SH-SY5Y (cell line): Measurements from ENCODE around the gene RGS12.

Experiments used
- GATA2 ChIP-seq: IDR thresholded peaks from 2 replicates; pipeline ENCODE4 v1.6.1; 2011; ENCODE audit warnings: mild to moderate bottlenecking, low read depth, low read length
- GATA3 ChIP-seq: IDR thresholded peaks from 2 replicates; pipeline ENCODE4 v1.6.1; 2011; ENCODE audit warnings: low read depth, mild to moderate bottlenecking, low read length, moderate library complexity

The RGS12 gene, protein sequence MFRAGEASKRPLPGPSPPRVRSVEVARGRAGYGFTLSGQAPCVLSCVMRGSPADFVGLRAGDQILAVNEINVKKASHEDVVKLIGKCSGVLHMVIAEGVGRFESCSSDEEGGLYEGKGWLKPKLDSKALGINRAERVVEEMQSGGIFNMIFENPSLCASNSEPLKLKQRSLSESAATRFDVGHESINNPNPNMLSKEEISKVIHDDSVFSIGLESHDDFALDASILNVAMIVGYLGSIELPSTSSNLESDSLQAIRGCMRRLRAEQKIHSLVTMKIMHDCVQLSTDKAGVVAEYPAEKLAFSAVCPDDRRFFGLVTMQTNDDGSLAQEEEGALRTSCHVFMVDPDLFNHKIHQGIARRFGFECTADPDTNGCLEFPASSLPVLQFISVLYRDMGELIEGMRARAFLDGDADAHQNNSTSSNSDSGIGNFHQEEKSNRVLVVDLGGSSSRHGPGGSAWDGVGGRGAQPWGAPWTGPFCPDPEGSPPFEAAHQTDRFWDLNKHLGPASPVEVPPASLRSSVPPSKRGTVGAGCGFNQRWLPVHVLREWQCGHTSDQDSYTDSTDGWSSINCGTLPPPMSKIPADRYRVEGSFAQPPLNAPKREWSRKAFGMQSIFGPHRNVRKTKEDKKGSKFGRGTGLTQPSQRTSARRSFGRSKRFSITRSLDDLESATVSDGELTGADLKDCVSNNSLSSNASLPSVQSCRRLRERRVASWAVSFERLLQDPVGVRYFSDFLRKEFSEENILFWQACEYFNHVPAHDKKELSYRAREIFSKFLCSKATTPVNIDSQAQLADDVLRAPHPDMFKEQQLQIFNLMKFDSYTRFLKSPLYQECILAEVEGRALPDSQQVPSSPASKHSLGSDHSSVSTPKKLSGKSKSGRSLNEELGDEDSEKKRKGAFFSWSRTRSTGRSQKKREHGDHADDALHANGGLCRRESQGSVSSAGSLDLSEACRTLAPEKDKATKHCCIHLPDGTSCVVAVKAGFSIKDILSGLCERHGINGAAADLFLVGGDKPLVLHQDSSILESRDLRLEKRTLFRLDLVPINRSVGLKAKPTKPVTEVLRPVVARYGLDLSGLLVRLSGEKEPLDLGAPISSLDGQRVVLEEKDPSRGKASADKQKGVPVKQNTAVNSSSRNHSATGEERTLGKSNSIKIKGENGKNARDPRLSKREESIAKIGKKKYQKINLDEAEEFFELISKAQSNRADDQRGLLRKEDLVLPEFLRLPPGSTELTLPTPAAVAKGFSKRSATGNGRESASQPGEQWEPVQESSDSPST (N-terminal part only)

DNA sequence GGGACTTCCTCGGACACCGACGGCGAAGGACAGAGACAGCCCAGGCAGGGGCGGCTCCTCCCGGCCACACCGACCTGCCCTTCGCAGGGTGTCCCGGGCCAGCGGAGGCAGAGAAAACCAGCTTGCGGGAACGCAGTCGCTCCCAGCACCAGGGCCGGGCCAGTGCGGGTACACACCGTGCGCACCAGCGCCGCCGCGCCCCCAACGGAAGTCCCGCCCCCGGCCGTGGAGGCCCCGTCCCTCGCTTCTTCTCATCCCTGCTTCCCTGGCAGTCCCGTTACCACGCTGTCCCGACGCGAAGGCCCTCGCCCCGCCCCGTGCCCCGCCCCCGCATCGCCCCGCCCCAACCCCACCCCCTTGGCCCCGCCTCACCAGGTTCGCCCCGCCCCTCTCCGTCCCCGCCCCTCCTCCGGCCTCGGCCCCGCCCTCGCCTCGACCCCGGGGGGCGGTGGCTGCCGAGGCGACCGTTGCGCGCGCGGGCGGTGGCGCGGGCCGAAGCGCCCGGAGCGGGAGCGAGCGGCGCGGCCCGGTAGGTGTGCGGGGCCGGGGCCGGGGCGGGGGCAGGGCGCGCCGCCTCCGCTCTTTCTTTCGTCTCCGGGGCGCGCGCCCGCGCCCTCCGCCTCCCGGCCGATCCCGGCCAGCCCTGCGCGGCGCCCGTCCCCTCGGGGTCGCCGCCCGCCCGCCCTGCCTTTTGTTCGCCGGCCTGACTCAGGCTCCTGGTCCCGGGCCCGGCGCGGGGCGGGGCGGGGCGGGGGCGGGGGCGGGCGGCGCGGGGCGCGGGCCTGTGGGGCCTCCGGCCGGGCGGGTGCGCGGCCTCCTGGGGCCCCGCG, at the start of gene RGS12:
Gene RGS12, plus strand, starts transcription at position 451 of the 830 bp plus-strand sequence. CDS start 23,150 bp downstream, outside the sequence.
- no peak for TF ChIP-seq GATA2
- no peak for TF ChIP-seq GATA3

DNA sequence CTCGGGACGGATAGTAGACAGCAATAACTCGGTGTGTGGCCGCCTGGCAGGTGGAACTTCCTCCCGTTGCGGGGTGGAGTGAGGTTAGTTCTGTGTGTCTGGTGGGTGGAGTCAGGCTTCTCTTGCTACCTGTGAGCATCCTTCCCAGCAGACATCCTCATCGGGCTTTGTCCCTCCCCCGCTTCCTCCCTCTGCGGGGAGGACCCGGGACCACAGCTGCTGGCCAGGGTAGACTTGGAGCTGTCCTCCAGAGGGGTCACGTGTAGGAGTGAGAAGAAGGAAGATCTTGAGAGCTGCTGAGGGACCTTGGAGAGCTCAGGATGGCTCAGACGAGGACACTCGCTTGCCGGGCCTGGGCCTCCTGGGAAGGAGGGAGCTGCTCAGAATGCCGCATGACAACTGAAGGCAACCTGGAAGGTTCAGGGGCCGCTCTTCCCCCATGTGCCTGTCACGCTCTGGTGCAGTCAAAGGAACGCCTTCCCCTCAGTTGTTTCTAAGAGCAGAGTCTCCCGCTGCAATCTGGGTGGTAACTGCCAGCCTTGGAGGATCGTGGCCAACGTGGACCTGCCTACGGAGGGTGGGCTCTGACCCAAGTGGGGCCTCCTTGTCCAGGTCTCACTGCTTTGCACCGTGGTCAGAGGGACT, 49.6 kb upstream of the RGS12 start:
- TF ChIP-seq GATA3 (no peak), GATA2 (no peak)

DNA sequence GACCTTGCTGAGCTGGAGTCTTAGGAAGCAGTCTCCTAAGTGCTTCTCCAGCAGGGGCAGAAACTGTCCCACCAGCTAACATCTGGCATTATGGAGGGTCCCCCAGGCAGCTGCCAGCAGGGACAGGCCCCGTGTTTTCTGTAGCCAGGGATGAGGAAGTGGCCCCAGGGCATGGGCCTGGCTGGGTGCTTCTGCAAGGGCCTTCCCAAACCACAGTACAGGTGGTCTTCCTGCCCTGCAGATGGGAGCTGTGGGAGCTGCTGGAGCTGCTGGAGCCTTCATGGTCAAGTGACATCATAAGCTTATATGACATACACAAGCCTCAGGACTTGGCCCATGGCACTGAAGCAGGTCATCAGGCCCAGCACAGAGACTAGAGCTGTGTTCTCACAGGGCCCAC, 48.8 kb upstream of the RGS12 start:
- TF ChIP-seq GATA3 (no peak), GATA2 (no peak)

DNA sequence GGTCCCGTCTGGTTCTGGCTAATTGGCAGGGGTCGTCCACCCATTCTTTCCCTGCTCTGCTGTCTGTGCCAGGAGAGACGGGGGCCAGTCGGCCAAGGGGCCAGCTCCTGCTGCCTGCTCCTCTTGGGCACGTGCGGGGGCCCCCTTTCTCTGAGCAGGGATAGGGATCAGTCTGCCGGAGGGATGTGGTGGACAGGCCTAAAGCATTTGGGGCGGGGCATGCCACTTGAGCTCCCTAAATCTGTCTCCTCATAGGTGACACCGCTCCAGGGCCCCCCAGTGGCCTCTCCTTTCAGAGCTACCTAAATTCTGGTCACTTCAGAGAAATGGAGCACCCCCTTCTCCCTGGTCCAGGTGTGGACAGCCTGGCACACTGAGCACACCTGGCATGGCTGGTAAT, 48.1 kb upstream of the RGS12 start:
- TF ChIP-seq GATA3 (no peak), GATA2 (no peak)

DNA sequence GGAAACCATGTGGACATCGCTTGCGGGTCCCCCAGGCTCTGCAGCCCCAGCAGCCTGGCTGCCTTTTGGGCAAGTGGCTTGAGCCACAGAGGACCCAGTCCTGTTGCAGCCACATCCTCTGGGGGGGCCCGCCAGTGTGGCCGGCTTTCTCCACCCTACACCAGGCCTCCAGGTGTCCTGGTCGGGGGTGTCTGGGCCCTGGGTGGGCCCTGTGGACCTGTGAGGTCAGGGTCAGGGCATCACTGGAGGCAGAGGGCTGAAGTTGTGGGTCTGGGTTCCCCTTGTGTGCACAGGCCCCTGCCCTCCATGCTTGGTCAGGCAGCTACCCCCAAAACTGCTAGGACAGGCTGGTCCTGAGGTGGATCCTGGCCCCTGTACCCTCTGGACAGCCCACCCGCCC, 47.1 kb upstream of the RGS12 start:
- no peak for TF ChIP-seq GATA2
- TF ChIP-seq GATA3 = no peak

DNA sequence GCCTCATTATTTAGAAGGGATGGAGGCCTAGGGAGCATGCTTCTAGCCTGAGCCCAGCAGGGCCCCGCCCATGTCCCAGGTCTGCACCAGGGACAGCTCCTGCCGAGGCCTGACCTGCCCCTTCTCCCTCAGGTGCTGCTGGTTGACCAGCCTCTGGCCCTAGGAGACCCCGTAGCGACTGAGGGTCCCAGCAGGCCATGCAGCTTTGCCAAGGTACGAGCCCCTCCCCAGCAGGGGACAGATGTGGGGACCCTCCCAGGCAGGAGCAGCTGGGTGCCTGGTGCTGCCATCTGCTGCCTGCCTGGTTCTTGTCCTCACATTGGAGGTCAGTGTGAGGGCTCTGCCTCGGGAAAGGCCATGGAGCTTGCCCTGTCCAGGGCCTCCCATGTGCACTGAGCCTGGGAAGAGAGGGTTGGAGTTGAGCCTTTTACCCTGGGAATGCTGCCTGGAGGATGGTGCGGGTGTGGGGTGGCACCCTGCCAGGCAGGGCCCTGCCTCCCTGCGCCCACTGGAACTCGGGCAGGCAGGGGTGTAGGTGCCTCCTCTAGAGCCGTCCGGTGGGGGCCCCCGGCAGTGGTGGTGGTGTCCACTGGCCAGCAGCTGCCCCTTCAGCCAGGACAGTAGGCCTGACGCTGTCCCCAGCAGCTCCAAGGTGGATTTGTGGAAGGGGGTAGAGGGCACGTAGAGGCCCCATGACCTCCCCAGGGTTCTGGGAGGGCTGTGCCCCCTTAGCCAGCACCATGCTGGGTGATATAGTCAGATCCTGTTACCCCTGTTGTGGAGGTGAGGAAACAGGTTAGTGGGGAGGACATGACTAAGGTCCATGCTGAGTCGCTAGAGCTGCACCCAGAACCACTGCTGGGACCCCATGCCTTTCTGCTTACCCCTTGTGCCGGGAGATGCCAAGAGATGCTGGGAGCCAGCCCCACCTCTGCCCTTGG, 46.1 kb upstream of the RGS12 start:
- no peak for TF ChIP-seq GATA3
- no peak for TF ChIP-seq GATA2

DNA sequence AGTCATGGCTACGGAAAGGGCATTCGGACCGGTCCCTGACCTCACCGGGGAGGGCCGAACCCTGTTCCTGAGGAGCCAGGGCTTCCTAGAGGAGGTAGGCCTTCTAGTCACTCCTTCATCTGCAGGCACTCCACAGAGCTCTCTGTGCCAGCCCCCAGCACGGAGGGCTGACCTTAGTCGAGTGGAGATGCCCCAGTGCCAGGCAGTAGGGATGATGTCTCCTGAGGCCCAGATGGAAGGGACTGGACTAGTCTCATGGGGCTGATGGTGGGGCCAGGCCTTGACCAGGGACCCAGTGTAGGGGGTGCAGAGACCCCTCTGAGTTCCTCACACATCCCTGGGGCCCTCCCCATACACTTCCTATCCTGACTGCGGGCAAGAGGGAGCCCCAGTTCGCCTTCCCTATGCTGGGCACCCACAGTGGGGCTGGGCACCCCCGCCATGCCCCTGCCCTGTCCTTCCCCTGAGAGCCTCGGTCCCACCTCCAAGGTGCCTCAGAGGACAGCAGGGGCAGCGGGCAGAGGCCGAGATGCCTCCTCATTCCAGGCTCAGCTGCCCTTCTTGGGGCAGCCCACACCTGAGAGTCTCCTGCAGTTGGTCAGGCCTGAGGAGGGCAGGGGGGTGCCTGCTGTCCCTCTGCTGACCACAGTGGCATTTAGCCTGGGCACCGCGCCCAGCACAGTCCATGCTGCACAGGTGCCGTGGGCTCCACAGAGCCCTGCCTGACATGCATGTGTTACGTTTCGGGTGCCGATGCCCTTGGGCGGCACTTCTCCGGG, 45.2 kb upstream of the RGS12 start:
- TF ChIP-seq GATA3 (no peak), GATA2 (no peak)

DNA sequence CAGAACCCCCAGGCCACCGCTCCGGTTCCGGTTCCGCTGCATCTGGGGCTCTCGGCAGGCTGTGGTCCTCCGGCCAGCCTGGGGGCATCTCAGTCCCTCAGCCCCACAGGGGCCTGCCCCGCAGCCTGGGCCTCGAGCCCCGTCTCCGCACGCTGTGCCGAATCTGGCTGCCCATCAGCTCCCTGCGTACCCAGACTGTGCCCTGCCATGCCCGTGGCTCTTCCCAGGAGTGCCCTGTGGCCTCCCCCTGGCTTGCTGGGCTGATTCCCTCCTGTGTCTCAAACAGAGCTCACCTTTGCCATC, 44.7 kb upstream of the RGS12 start:
- no peak for TF ChIP-seq GATA3
- TF ChIP-seq GATA2 = no peak

DNA sequence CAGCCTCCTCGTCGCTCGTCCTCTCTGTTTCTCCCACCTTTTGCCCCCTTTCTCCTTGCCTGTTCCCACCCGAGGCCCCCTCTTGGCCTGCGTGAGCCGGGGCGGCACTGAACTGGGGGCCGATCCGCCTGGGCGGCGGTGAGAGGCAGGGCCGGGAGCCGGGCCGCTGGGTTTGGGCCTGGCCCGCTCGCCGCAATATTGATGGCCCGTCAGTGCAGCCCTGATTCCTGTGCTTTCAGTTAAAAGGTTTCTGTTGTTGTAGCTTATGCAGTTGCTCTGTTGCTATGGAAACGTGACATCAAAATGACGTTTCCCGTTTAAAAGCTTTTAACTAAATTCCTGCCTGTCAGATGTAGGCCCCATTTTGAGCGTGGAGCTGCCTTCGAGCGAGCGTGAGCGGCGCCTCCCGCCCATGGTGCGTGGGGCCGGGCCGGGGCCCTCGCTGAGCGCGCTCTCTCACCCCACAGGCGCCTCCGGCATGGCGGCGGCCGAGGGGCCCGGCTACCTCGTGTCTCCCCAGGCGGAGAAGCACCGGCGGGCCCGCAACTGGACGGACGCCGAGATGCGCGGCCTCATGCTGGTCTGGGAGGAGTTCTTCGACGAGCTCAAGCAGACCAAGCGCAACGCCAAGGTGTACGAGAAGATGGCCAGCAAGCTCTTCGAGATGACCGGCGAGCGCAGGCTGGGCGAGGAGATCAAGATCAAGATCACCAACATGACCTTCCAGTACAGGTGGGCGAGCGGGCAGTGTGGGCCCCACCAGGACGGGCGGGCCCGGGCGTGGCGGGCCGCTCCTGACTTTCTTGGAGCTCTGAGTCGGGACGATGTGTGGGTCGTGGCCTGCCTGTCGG, 43.8 kb upstream of the RGS12 start, which contains the start of gene MSANTD1:
Gene MSANTD1, plus strand, starts transcription at position 349 of the 851 bp plus-strand sequence. Its CDS starts 64 bp downstream, at position 413.
- TF ChIP-seq GATA3 (no peak), GATA2 (no peak)

DNA sequence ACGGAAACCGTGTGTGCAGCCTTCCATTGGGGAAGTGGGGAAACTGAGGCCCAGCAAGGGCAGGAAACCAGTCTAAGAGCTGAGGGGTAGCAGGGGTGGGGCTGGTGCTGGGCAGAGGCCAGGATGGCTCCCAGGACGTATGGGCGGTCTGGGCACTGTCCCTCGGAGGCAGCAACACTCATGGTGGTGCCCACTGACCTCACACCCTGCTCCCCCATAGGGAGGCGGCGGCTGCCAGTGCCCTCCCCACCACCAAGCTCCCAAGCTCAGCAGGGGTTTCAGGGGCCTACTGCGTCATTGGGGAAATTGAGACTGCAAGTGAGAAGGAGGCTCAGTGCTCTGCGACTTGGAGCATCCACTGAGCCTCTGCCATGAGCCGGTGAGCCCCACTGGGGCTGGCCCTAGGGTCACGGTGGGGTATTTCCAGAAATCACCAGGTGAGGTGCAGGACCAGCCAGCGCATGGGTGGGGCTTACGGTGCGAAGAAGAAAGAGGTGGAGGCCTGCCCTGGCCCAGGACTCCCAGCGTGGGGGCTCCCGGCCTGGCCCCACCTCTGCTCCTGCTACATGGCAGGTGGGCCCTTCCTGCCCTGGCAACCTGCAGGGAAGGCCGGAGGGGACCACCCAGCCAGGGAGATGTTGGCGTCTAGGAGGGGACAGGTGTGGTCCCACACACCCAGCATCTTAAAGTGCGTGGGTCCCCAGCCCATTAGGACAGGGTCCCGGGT, 42.9 kb upstream of the RGS12 start:
- TF ChIP-seq GATA2 = no peak
- no peak for TF ChIP-seq GATA3
